Fibroblast of skin of left biceps (primary cell): Measurements from ENCODE around the gene WAPL.
"Not testable (repeated sequence)": the region's sequence is repeated elsewhere in the genome, so short reads cannot be mapped to it uniquely, and the experiment has no call there.

Experiments used
- DNase-seq, 2 experiments: peaks; one replicate each; pipeline ENCODE4 v3.0.0-alpha.2; 2013; ENCODE audit warnings: low read depth in 2 of 2

The WAPL gene

GRCh38 chr10:86389441-86390193 is 132.0 kb downstream of the WAPL start:
- DNase-seq, result no peak

- not testable (repeated sequence) for DNase-seq
These were observed 132.5 kb downstream of the WAPL start for GRCh38 chr10:86389109-86389440.

GRCh38 chr10:86388119-86388704 is 133.4 kb downstream of the WAPL start:
- DNase-seq, result no peak

GRCh38 chr10:86387178-86387794 is 134.3 kb downstream of the WAPL start:
- no peak for DNase-seq

- no peak for DNase-seq
These were observed 135.8 kb downstream of the WAPL start for GRCh38 chr10:86385806-86386205.
